DND-41 (cell line): ENCODE results near the gene ZNRF4.

Source experiments
- ATAC-seq: fragments of 200-7000 bp; cut with Tn5 transposase; 3 replicates; pipeline ENCODE4 v1.9.1; 2021; ENCODE audit warnings: low read depth; ENCODE audit not compliant: insufficient read depth
- DNase-seq: peaks from one replicate; pipeline ENCODE4 v3.0.0-alpha.2; 2020
- H2AFZ ChIP-seq: 2 replicates; pipeline ENCODE4 v1.6.0; 2012; ENCODE audit warnings: low read depth, low read length
- H3K27ac ChIP-seq: 2 replicates; pipeline ENCODE4 v1.5.1; 2012; ENCODE audit warnings: low read length, inconsistent platforms
- H3K27me3 ChIP-seq: fragments of 200-600 bp; sonication (generic); 2 replicates; pipeline ENCODE4 v1.6.0; 2012; ENCODE audit warnings: low read length, mild to moderate bottlenecking, inconsistent platforms; ENCODE audit not compliant: insufficient read depth, poor library complexity
- H3K36me3 ChIP-seq: 2 replicates; pipeline ENCODE4 v1.5.1; 2012; ENCODE audit warnings: low read length, inconsistent platforms; ENCODE audit not compliant: insufficient read depth
- H3K4me1 ChIP-seq: 2 replicates; pipeline ENCODE4 v1.5.1; 2012; ENCODE audit warnings: mild to moderate bottlenecking, low read length; ENCODE audit not compliant: insufficient read depth
- H3K4me2 ChIP-seq: 2 replicates; pipeline ENCODE4 v1.6.0; 2012; ENCODE audit warnings: mild to moderate bottlenecking, moderate library complexity, low read length, inconsistent platforms; ENCODE audit not compliant: insufficient read depth
- H3K4me3 ChIP-seq, 2 experiments: fragments of 200-600 bp in 1 of 2; shearing (Covaris generic) in 1 of 2; 2 replicates each; pipeline ENCODE4 v1.5.1; 2012 to 2016; ENCODE audit warnings: inconsistent platforms in 2 of 2, low read length in 2 of 2, mild to moderate bottlenecking in 2 of 2, low read depth in 1 of 2, moderate library complexity in 1 of 2
- H3K79me2 ChIP-seq: 2 replicates; pipeline ENCODE4 v1.6.0; 2012; ENCODE audit warnings: low read length, inconsistent platforms; ENCODE audit not compliant: insufficient read depth
- H3K9ac ChIP-seq: 2 replicates; pipeline ENCODE4 v1.6.0; 2012; ENCODE audit warnings: low read depth, mild to moderate bottlenecking, inconsistent platforms, low read length, moderate library complexity
- H3K9me3 ChIP-seq: 2 replicates; pipeline ENCODE4 v1.5.1; 2012; ENCODE audit warnings: low read length, moderate library complexity, mild to moderate bottlenecking, inconsistent platforms; ENCODE audit not compliant: insufficient read depth, severe bottlenecking
- H4K20me1 ChIP-seq: 2 replicates; pipeline ENCODE4 v1.6.0; 2012; ENCODE audit warnings: low read length; ENCODE audit not compliant: insufficient read depth
- EZH2 ChIP-seq: IDR thresholded peaks from 3 replicates; pipeline ENCODE4 v1.6.1; 2012; ENCODE audit warnings: borderline replicate concordance, low read depth, mild to moderate bottlenecking, moderate library complexity, low read length, inconsistent platforms; ENCODE audit not compliant: severe bottlenecking
- TF ChIP-seq, protein P1 (sequence below): IDR thresholded peaks from 2 replicates; pipeline ENCODE4 v1.5.1; 2012; ENCODE audit warnings: borderline replicate concordance, low read length, moderate library complexity, mild to moderate bottlenecking; ENCODE audit not compliant: poor library complexity, severe bottlenecking; ENCODE audit errors: extremely low read depth

The ZNRF4 gene

DNA sequence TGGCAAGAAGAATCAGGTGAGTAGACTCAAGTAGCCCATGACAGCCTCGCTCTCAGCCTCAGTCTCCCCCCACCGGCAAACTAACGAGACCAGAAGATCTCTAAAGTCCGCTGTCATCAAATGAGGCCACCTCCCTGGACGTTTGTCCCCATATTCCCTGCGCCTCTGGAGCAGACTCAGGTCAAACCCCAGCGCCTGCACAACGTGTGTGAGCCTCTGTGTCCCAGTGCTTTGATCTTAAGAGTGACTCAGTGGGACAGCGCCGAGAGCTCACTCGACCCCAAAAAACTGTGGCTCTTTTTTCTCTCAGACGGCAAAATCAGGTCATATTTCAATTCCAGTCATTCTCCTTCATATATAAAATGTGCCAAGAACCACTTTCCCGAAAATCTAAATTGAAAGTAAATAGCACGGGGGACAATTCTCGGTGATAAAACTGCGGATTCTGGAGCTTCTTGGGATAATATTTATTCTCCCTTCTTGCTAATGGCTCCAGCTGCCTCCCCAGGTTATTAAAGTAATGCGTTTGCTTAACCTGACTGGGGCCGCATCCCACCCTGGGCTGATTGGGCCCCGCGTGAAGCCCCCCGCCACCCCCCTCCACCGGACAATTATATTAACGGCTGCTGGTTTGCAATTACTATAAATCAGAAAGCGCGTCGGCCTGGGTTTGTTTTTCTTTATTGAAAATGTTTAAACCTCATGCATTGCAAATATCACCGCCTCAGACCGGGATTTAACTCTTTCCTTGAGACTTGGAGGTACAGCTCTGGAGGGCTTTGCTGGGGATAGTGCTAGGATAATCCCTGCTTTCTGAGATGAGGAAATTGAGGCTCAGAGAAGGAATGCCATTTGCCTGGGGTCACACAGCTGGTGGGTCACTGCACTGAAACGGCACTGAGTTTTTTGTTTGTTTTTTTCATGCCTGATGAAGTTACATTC, 37.5 kb upstream of the ZNRF4 start:
- ATAC-seq, result no peak

GRCh38 chr19:5418677-5419076, 36.5 kb upstream of the ZNRF4 start:
- Histone ChIP-seq H3K4me3 (no peak overlapping the region), H3K4me2 (no peak overlapping the region), H4K20me1 (no peaks in the 10 kb centered on the region), H3K4me1 (no peaks in the 10 kb centered on the region), H3K27ac (no peak overlapping the region), H3K9ac (no peak overlapping the region), H3K36me3 (no peaks in the 10 kb centered on the region), H3K27me3 (no peaks in the 10 kb centered on the region), H3K9me3 (no peaks in the 10 kb centered on the region), H3K79me2 (no peaks in the 10 kb centered on the region), H2AFZ (no peak overlapping the region)
- DNase-seq (no peak), ATAC-seq (no peak)
- no peak for TF ChIP-seq EZH2
- TF ChIP-seq, protein P1, sequence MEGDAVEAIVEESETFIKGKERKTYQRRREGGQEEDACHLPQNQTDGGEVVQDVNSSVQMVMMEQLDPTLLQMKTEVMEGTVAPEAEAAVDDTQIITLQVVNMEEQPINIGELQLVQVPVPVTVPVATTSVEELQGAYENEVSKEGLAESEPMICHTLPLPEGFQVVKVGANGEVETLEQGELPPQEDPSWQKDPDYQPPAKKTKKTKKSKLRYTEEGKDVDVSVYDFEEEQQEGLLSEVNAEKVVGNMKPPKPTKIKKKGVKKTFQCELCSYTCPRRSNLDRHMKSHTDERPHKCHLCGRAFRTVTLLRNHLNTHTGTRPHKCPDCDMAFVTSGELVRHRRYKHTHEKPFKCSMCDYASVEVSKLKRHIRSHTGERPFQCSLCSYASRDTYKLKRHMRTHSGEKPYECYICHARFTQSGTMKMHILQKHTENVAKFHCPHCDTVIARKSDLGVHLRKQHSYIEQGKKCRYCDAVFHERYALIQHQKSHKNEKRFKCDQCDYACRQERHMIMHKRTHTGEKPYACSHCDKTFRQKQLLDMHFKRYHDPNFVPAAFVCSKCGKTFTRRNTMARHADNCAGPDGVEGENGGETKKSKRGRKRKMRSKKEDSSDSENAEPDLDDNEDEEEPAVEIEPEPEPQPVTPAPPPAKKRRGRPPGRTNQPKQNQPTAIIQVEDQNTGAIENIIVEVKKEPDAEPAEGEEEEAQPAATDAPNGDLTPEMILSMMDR, result no peak

More for the DNA sequence above, 37.5 kb upstream of the ZNRF4 start:
- H3K9me3 ChIP-seq, result no peaks in the 10 kb centered on the region
- H2AFZ ChIP-seq, result no peak overlapping the region
- no peaks in the 10 kb centered on the region for H4K20me1 ChIP-seq
- no peak for DNase-seq
- no peaks in the 10 kb centered on the region for H3K79me2 ChIP-seq
- no peaks in the 10 kb centered on the region for H3K4me1 ChIP-seq
- H3K4me2 ChIP-seq, result no peak overlapping the region
- no peak overlapping the region for H3K9ac ChIP-seq
- no peak overlapping the region for H3K4me3 ChIP-seq
- TF ChIP-seq, protein P1, result no peak
- TF ChIP-seq EZH2, result no peak
- no peaks in the 10 kb centered on the region for H3K27me3 ChIP-seq
- H3K27ac ChIP-seq, result no peak overlapping the region
- no peaks in the 10 kb centered on the region for H3K36me3 ChIP-seq

- Histone ChIP-seq H3K27me3 (no peaks in the 10 kb centered on the region), H2AFZ (no peak overlapping the region), H3K27ac (no peak overlapping the region), H3K36me3 (no peaks in the 10 kb centered on the region), H3K79me2 (no peaks in the 10 kb centered on the region), H3K4me3 (no peak overlapping the region), H3K9me3 (no peaks in the 10 kb centered on the region), H3K9ac (no peak overlapping the region), H3K4me2 (no peak overlapping the region), H4K20me1 (no peaks in the 10 kb centered on the region), H3K4me1 (no peaks in the 10 kb centered on the region)
- TF ChIP-seq EZH2, result no peak
- TF ChIP-seq, protein P1, result no peak
- ATAC-seq (no peak), DNase-seq (no peak)
Measured at GRCh38 chr19:5420953-5421352, 34.3 kb upstream of the ZNRF4 start.
